Measurements from ENCODE around the gene TRIM41. TPM values are rescaled to one million over a fixed set of nuclear protein-coding genes. Genes with fewer than 3 reads are reported as not detected.

The TRIM41 gene
- total and polyA plus RNA-seq, 9 of the 15 experiments (the other 6 are each of a cell fraction or from before 2014, with no cell fraction given), result 1.8 to 47.6 (median 20.9) TPM

DNA sequence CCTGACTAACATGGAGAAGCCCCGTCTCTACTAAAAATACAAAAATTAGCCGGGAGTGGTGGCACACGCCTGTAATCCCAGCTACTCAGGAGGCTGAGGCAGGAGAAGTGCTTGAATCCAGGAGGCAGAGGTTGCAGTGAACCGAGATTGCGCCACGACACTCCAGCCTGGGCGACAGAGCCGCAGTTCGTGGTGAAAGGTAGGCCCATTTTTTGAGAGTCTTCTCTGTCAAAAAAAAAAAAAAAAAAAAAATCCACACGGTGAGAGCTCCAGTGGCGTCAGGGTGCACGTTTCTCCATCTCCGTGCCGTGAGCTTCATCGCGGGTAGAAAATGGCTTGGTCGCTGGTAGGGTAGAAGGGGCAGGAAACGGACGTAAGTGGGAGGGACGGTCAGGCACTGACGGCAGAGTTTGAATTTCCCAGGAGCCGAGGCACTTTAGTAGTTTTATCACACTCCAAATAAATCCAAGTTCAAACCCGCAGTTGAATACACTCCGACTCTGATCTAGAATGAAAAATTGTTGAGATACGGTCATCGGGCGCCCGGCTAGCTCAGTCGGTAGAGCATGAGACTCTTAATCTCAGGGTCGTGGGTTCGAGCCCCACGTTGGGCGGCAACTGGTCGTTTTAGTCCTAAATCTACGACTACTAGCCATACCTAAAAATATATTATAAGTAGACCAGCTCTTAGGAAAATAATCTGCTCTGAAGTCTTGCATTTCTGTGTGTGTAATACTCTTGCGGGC lies 15.7 kb upstream of the TRIM41 start (continued):
- TF ChIP-seq, protein P1, sequence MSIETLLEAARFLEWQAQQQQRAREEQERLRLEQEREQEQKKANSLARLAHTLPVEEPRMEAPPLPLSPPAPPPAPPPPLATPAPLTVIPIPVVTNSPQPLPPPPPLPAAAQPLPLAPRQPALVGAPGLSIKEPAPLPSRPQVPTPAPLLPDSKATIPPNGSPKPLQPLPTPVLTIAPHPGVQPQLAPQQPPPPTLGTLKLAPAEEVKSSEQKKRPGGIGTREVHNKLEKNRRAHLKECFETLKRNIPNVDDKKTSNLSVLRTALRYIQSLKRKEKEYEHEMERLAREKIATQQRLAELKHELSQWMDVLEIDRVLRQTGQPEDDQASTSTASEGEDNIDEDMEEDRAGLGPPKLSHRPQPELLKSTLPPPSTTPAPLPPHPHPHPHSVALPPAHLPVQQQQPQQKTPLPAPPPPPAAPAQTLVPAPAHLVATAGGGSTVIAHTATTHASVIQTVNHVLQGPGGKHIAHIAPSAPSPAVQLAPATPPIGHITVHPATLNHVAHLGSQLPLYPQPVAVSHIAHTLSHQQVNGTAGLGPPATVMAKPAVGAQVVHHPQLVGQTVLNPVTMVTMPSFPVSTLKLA (conservative IDR thresholded peaks at IDR 0.05), result peak in 1 of 2 experiments; percentile 36; a peak in 2 of 4 replicates
- TF ChIP-seq FUS (optimal IDR thresholded peaks at IDR 0.05; ENCODE audit: low read depth, low read length), result no peak
- TF ChIP-seq RBM22 (IDR thresholded peaks at IDR 0.05; ENCODE audit: low read depth, low read length, poor library complexity, severe bottlenecking), result peak; percentile 64
- peak in 1 of 2 experiments; percentile 70; a peak in 1 of 4 replicates for TF ChIP-seq FOXK2 (conservative IDR thresholded peaks at IDR 0.05 in 1 of 2, IDR thresholded peaks at IDR 0.05 in 1 of 2; ENCODE audit: low read depth in 2 of 2)
- TF ChIP-seq NFXL1 (CRISPR knock-in tag; IDR thresholded peaks at IDR 0.05), result 0 out of 2 replicates have a peak, but pooled peaks have one; percentile 27
- TF ChIP-seq ETV1 (tag; conservative IDR thresholded peaks at IDR 0.05; ENCODE audit: low read depth), result peak; percentile 45; the same call in 1 of the 2 replicates
- TF ChIP-seq SRSF9 (IDR thresholded peaks at IDR 0.05; ENCODE audit: borderline replicate concordance, low read depth, low read length), result no peak
- TF ChIP-seq KLF13 (tag; IDR thresholded peaks at IDR 0.05; ENCODE audit: borderline replicate concordance, low read depth), result no peak
- TF ChIP-seq, protein P2, sequence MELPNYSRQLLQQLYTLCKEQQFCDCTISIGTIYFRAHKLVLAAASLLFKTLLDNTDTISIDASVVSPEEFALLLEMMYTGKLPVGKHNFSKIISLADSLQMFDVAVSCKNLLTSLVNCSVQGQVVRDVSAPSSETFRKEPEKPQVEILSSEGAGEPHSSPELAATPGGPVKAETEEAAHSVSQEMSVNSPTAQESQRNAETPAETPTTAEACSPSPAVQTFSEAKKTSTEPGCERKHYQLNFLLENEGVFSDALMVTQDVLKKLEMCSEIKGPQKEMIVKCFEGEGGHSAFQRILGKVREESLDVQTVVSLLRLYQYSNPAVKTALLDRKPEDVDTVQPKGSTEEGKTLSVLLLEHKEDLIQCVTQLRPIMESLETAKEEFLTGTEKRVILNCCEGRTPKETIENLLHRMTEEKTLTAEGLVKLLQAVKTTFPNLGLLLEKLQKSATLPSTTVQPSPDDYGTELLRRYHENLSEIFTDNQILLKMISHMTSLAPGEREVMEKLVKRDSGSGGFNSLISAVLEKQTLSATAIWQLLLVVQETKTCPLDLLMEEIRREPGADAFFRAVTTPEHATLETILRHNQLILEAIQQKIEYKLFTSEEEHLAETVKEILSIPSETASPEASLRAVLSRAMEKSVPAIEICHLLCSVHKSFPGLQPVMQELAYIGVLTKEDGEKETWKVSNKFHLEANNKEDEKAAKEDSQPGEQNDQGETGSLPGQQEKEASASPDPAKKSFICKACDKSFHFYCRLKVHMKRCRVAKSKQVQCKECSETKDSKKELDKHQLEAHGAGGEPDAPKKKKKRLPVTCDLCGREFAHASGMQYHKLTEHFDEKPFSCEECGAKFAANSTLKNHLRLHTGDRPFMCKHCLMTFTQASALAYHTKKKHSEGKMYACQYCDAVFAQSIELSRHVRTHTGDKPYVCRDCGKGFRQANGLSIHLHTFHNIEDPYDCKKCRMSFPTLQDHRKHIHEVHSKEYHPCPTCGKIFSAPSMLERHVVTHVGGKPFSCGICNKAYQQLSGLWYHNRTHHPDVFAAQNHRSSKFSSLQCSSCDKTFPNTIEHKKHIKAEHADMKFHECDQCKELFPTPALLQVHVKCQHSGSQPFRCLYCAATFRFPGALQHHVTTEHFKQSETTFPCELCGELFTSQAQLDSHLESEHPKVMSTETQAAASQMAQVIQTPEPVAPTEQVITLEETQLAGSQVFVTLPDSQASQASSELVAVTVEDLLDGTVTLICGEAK (IDR thresholded peaks at IDR 0.05), result peak; percentile 86
- TF ChIP-seq, protein P2 (CRISPR knock-in tag; IDR thresholded peaks at IDR 0.05), result no peak
- TF ChIP-seq YY1 (IDR thresholded peaks at IDR 0.05; ENCODE audit: borderline replicate concordance in 1 of 3, control insufficient read depth in 1 of 3, extremely low read depth in 1 of 3, insufficient read depth in 3 of 3, insufficient read length in 1 of 3, insufficient replicate concordance in 2 of 3, low read depth in 1 of 3, low read length in 2 of 3), result peak in 1 of 3 experiments; percentile 42
- no peak; a peak in 3 of 4 replicates for TF ChIP-seq TEAD1 (CRISPR knock-in tag; IDR thresholded peaks at IDR 0.05)
- no peak for TF ChIP-seq NR4A1 (CRISPR knock-in tag; IDR thresholded peaks at IDR 0.05)
- TF ChIP-seq NR4A1 (tag; IDR thresholded peaks at IDR 0.05), result no peak
- 0 out of 2 replicates have a peak, but pooled peaks have one; percentile 65 for TF ChIP-seq MTA1 (IDR thresholded peaks at IDR 0.05; ENCODE audit: borderline replicate concordance)
- 0 out of 2 replicates have a peak, but pooled peaks have one; percentile 2 for TF ChIP-seq GABPB1 (CRISPR knock-in tag; IDR thresholded peaks at IDR 0.05)

Measured in K562 (cell line).